Stomach (tissue), 9 donors: ENCODE data around the gene SPAG17. TPM values are rescaled to one million over a fixed set of nuclear protein-coding genes. Genes with fewer than 3 reads are reported as not detected.

Source experiments
- DNase-seq, 2 donors: peaks; one replicate each; pipeline versions ENCODE4 v3.0.0 to v3.0.0-alpha.2; 2013 to 2019
- H3K27ac ChIP-seq, 5 donors: fragments of 200-600 bp in 4 of 5; sonication (generic) in 4 of 5; one replicate each; pipeline ENCODE4 v1.5.1; 2013 to 2019; ENCODE audit warnings: mild to moderate bottlenecking in 1 of 5, moderate library complexity in 1 of 5
- H3K27me3 ChIP-seq, 3 donors: fragments of 200-600 bp; sonication (generic); one replicate each; pipeline ENCODE4 v1.5.1; 2017 to 2019; ENCODE audit warnings: mixed run types in 1 of 3
- H3K36me3 ChIP-seq, 4 donors: fragments of 200-600 bp; sonication (generic); 1 replicate in 3 of 4; 2 replicates in 1 of 4; pipeline ENCODE4 v1.5.1; 2016 to 2019
- H3K4me1 ChIP-seq, 4 donors: fragments of 200-600 bp; sonication (generic); one replicate each; pipeline ENCODE4 v1.5.1; 2016 to 2019
- H3K4me3 ChIP-seq, 4 donors: fragments of 200-600 bp; sonication (generic) in 3 of 4; one replicate each; pipeline ENCODE4 v1.5.1; 2016 to 2019; ENCODE audit warnings: mild to moderate bottlenecking in 1 of 4
- H3K9me3 ChIP-seq, 4 donors: fragments of 200-600 bp; sonication (generic); one replicate each; pipeline ENCODE4 v1.5.1; 2016 to 2019
- EP300 ChIP-seq: sonication (generic); formaldehyde crosslinking; IDR thresholded peaks from one replicate; pipeline ENCODE4 v1.6.1; 2017; ENCODE audit warnings: antibody characterized with exemption
- POLR2A ChIP-seq, 4 donors: fragments of 450-650 bp; IDR thresholded peaks; one replicate each; pipeline ENCODE4 v1.6.1; 2016; ENCODE audit warnings: antibody characterized with exemption in 4 of 4, control low read depth in 2 of 4, mild to moderate bottlenecking in 1 of 4, moderate library complexity in 1 of 4
- POLR2AphosphoS5 ChIP-seq, 3 donors: sonication (generic); formaldehyde crosslinking; IDR thresholded peaks; one replicate each; pipeline ENCODE4 v1.6.1; 2016; ENCODE audit warnings: antibody characterized with exemption in 3 of 3
- WGBS, 5 donors: extraction: QIAGEN DNeasy Blood & Tissue Kit in 3 of 5; methylation state at CpG; one replicate each; pipeline versions ENCODE4 v1.1.5 to v1.1.7; 2013 to 2018; 5-methylcytosine and 5-hydroxymethylcytosine counted together
- intact Hi-C: fragments of 100-400 bp; cut with DNase I; formaldehyde crosslinking; loops from one replicate; pipeline ENCODE4 v1.15.1; 2023; ENCODE audit warnings: low total_unique reads
- polyA plus RNA-seq, 3 donors: library from polyadenylated mRNA; stranded (reverse); fragments of 200-250 nt; gene quantifications; one replicate each; pipeline ENCODE4 v1.2.3, GENCODE V29; 2013
- total RNA-seq, 5 donors: library from RNA; depleted of rRNA; stranded (reverse); fragments of >200 nt; gene quantifications; one replicate each; pipeline versions ENCODE4 v1.1.0 to v1.2.3, GENCODE V29; 2014 to 2016
- TF ChIP-seq, protein P1 (sequence below), 7 experiments: fragments of 450-650 bp in 4 of 7; fragments of 200-600 bp in 3 of 7; sonication (generic) in 3 of 7; IDR thresholded peaks; one replicate each; pipeline ENCODE4 v1.5.1; 2016 to 2019; ENCODE audit warnings: antibody characterized with exemption in 7 of 7, control low read depth in 2 of 7, mild to moderate bottlenecking in 1 of 7
- donor health status: healthy with polysubstance abuse.
- donor health status: Bipolar disorder and iron deficiency.
- donor health status: healthy.

Gene SPAG17
- total and polyA plus RNA-seq, 8 donors, result under 0.01 to 8.9 (median 5.0) TPM; not detected in 5

DNA sequence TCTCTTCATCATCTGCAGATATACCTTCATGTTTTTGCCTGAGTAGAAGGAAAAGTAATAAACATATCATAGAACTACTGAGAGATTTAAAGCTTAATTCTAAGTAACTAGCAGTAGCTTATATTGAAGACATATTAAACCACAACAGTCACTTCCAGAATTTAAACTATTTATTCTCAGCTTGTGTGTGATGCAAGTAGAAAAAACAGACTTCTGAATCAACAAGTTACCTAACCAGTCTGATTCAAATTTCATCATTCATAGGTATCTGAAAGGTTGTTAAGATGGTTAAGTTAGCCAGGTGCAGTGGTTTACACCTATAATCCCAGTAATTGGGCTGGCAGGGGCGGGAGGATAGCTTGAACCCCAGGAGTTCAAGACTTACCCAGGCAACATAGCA lies 41.9 kb downstream of the SPAG17 start:
- Histone ChIP-seq H3K4me1 (no peaks in the 10 kb centered on the region), H3K27me3 (no peaks in the 10 kb centered on the region), H3K27ac (no peak overlapping the region), H3K9me3 (no peaks in the 10 kb centered on the region), H3K4me3 (no peak overlapping the region), H3K36me3 (no peaks in the 10 kb centered on the region)
- intact Hi-C loops, result no loop called here
- WGBS, 5 donors, result 81 to 97% (median 89%) methylated on average over 1 of the region's 1 CpG
- TF ChIP-seq EP300, result no peak
- TF ChIP-seq POLR2AphosphoS5 (IDR thresholded peaks at IDR 0.05), result no peak
- TF ChIP-seq POLR2A (IDR thresholded peaks at IDR 0.05), result no peak
- DNase-seq, result no peak

DNA sequence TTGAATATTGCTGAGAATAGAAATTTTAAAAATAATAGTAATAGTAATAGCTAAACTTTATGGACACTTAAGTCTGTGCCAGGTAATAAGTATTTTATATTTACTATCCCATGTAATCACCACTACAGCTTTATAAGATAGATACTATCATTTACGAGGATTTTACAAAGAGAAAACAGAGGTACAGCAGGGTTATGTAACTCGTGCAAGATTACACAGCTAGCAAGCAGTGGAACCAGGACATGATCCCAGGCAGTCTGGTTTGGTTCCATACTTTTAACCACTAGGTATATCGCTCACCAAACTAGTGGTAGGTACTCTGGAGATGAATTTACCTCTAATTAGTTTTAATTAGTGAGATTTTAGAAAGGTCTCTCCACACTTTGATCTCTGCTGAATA lies 42.5 kb downstream of the SPAG17 start:
- no peaks in the 10 kb centered on the region for H3K9me3 ChIP-seq
- H3K36me3 ChIP-seq, result no peaks in the 10 kb centered on the region
- H3K27me3 ChIP-seq, result no peaks in the 10 kb centered on the region
- no peak overlapping the region for H3K27ac ChIP-seq
- DNase-seq, result no peak
- no peaks in the 10 kb centered on the region for H3K4me1 ChIP-seq
- TF ChIP-seq, protein P1, sequence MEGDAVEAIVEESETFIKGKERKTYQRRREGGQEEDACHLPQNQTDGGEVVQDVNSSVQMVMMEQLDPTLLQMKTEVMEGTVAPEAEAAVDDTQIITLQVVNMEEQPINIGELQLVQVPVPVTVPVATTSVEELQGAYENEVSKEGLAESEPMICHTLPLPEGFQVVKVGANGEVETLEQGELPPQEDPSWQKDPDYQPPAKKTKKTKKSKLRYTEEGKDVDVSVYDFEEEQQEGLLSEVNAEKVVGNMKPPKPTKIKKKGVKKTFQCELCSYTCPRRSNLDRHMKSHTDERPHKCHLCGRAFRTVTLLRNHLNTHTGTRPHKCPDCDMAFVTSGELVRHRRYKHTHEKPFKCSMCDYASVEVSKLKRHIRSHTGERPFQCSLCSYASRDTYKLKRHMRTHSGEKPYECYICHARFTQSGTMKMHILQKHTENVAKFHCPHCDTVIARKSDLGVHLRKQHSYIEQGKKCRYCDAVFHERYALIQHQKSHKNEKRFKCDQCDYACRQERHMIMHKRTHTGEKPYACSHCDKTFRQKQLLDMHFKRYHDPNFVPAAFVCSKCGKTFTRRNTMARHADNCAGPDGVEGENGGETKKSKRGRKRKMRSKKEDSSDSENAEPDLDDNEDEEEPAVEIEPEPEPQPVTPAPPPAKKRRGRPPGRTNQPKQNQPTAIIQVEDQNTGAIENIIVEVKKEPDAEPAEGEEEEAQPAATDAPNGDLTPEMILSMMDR (IDR thresholded peaks at IDR 0.05), result no peak
- TF ChIP-seq EP300, result no peak
- TF ChIP-seq POLR2A (IDR thresholded peaks at IDR 0.05), result no peak
- TF ChIP-seq POLR2AphosphoS5 (IDR thresholded peaks at IDR 0.05), result no peak
- WGBS, 5 donors, result 49 to 67% (median 57%) methylated on average over 3 of the region's 3 CpGs
- H3K4me3 ChIP-seq, result no peak overlapping the region
- intact Hi-C loops, result no loop called here

DNA sequence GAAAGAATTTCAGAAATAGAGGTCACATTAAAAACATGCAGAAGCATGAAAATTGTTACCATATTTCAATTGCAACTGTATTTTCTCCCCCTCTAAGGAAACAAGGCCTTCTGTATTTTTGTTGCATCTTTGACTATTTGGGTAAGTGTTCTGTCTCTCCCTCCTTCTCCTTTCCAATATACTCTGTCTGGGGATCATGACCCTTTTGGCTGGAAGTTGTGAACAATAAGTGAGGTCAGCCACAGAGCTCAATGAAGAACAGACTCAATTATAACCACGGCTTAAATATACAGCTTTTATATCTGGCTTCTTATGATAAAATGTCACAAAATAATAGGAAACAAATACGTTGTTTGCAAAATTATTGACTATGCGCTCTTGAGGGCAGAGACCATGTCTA lies 47.1 kb downstream of the SPAG17 start:
- H3K9me3 ChIP-seq, result no peaks in the 10 kb centered on the region
- peaks cover 0 to 5% (median 0%) of the 10 kb centered on the region in 4 donors for H3K4me1 ChIP-seq
- H3K4me3 ChIP-seq, result no peak overlapping the region
- intact Hi-C loops, result no loop called here
- TF ChIP-seq EP300, result no peak
- no peak for TF ChIP-seq POLR2AphosphoS5 (IDR thresholded peaks at IDR 0.05)
- TF ChIP-seq, protein P1 (IDR thresholded peaks at IDR 0.05), result no peak
- no peak for TF ChIP-seq POLR2A (IDR thresholded peaks at IDR 0.05)
- no peak overlapping the region for H3K27ac ChIP-seq
- no peaks in the 10 kb centered on the region for H3K36me3 ChIP-seq
- 87 to 93% (median 89%) methylated on average over 3 of the region's 3 CpGs for WGBS, 5 donors
- no peak for DNase-seq
- H3K27me3 ChIP-seq, result peaks cover 0 to 6% (median 0%) of the 10 kb centered on the region in 3 donors

DNA sequence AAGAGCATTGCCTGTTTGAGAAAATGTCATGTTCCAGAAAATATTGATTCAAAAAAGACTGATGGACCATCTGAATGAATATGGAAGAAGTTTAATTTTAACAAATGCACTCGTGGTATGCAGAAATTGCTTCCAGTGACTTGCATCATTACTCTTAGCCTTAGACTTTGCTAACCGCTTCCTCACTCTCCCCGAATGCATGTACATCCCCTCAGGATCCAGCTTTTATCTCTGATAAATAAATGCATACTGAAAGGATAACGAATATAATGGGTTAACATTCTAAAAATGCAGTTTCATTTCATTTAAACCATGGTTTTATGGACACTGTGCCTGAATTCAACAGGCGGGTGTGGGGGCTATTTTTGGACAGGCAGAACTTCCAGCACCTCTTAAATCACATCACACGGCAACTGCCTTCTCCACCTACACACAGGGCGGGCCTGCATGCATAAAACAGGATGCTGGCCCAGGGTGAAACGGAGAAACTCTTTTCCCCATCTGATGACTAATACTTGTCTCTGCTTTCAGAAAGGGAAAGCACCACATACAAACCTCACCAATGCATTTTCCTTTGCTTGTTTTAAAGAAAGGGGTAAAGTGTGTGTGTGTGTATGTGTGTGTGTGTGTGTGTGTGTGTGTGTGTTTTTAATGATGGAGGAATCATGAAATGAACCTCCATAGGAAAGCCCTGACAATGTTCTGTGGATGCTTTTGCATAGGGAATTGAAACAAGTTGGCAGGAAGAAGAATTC lies 48.7 kb downstream of the SPAG17 start:
- intact Hi-C loops, result no loop called here

More for the DNA sequence above, 48.7 kb downstream of the SPAG17 start:
- Histone ChIP-seq H3K27ac (no peak overlapping the region), H3K4me3 (no peak overlapping the region), H3K9me3 (no peaks in the 10 kb centered on the region), H3K4me1 (peaks cover 0 to 5% (median 0%) of the 10 kb centered on the region in 4 donors), H3K36me3 (no peaks in the 10 kb centered on the region), H3K27me3 (peaks cover 0 to 8% (median 0%) of the 10 kb centered on the region in 3 donors)
- TF ChIP-seq, protein P1 (IDR thresholded peaks at IDR 0.05), result no peak
- TF ChIP-seq POLR2A (IDR thresholded peaks at IDR 0.05), result no peak
- TF ChIP-seq POLR2AphosphoS5 (IDR thresholded peaks at IDR 0.05), result no peak
- TF ChIP-seq EP300, result no peak
- DNase-seq, result peak in 1 of 2 donors; percentile 15
- WGBS, 5 donors, result 46 to 74% (median 58%) methylated on average over 8 of the region's 8 CpGs
